ENCODE data around the gene ZBTB7C.

- no peak for TF ChIP-seq POLR2A (IDR thresholded peaks at IDR 0.05)
- no peak for TF ChIP-seq CTCF (IDR thresholded peaks at IDR 0.05)
- no peak for TF ChIP-seq EP300 (IDR thresholded peaks at IDR 0.05)
Measured at GRCh38 chr18:48254077-48254602, 155.0 kb downstream of the ZBTB7C start.
